Activated naive CD4-positive, alpha-beta T cell (primary cell): ENCODE data around the gene ZNF675.
"Not testable (repeated sequence)": the region's sequence is repeated elsewhere in the genome, so short reads cannot be mapped to it uniquely, and the experiment has no call there.

Experiments used
- DNase-seq, 4 experiments: peaks; one replicate each; lab custom pipeline; 2025; lab: John Stamatoyannopoulos, UW

The ZNF675 gene

GRCh38 chr19:23686621-23687423, at the start of gene ZNF675:
TSS of gene ZNF675 (minus strand) at chr19:23687212. CDS start at chr19:23687033, 179 bp downstream.
- peak; percentile 66 to 78 (median 74) for DNase-seq

DNA sequence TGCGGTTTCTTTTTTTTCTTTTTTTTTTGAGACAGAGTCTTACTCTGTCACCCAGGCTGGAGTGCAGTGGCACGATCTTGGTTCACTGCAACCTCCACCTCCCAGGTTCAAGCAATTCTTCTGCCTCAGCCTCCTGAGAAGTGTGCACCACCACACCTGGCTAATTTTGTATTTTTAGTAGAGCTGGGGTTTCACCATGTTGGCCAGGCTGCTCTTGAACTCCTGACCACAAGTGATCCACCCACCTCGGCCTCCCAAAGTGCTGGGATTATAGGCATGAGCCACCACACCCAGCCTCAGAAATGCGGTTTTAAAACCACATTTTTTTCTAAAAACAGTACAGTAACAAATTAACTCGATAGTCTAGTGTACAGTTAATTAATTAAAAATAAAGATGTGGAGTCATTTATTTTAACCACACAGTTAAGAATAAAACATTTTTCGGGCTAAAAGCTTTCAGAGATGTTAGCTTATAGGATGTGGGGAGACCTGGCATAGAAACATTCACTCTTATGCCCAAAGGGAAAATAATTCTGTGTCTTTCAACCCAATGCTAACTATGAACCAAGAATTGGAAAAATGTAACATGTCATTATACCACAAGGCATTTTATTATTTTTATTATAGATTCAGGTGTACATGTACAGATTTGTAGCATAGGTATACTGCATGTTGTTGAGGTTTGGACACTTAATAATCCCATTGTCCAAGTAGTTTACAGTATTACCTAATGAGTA, 43.9 kb upstream of the ZNF675 start:
- DNase-seq: not testable (repeated sequence)

- not testable (repeated sequence) for DNase-seq
Measured at GRCh38 chr19:23724161-23724560, 37.1 kb upstream of the ZNF675 start.

DNA sequence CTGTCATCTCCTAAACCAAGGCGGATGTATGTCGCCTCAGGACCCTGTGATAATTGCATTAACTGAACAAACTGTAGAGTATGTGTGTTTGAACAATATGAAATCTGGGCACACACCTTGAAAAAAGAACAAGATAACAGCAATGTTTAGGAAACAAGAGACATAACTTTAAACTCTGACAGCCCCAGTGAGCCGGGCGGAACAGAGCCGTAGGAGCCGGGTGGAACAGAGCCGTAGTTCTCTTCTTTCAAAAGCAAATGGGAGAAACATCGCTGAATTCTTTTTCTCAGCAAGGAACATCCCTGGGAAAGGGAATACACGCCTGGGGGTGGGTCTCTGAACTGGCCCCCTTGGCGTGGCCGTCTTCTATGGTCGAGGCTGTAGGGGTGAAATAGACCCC, 31.8 kb upstream of the ZNF675 start:
- no peak for DNase-seq

DNA sequence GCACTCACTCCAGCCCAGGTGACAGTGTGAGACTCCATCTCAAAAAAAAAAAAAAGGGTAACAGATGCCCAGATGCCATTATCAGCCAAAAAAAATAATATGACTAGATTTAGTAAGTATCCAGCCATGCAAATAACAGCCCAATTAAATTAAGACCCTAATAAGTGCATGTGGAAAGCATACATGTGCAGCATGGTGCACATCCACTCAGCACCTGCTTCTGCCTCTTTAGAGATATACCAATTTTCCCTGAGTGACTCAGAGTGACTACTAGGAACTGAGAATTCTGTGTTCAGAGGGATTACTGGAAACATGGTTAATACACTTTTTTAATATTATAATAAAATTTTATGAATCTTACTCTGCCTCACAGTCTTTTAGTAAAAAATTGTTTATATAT, 29.8 kb upstream of the ZNF675 start:
- no peak for DNase-seq

DNA sequence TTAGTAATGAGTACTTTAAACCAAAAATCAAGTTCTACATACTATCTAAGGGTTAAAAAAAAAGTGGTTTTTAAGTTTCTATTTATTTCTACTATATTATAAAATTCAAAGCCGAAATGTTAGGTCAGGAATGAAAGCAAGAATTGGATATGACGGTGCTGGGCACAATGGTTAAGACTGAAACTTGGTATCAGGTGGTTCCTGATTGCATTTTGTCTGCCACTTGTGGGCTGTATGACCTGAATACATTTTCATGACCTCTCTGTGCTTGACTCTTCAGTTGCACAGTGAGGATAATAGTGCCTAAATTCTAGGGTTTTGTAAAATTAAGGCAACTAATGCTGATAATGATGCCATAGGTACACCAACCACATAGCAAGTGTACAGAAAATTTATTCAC, 22.3 kb upstream of the ZNF675 start:
- no peak for DNase-seq

- DNase-seq: no peak
Measured at GRCh38 chr19:23706657-23707056, 19.6 kb upstream of the ZNF675 start.

- DNase-seq: no peak
Measured at GRCh38 chr19:23699521-23699860, 12.5 kb upstream of the ZNF675 start.

DNA sequence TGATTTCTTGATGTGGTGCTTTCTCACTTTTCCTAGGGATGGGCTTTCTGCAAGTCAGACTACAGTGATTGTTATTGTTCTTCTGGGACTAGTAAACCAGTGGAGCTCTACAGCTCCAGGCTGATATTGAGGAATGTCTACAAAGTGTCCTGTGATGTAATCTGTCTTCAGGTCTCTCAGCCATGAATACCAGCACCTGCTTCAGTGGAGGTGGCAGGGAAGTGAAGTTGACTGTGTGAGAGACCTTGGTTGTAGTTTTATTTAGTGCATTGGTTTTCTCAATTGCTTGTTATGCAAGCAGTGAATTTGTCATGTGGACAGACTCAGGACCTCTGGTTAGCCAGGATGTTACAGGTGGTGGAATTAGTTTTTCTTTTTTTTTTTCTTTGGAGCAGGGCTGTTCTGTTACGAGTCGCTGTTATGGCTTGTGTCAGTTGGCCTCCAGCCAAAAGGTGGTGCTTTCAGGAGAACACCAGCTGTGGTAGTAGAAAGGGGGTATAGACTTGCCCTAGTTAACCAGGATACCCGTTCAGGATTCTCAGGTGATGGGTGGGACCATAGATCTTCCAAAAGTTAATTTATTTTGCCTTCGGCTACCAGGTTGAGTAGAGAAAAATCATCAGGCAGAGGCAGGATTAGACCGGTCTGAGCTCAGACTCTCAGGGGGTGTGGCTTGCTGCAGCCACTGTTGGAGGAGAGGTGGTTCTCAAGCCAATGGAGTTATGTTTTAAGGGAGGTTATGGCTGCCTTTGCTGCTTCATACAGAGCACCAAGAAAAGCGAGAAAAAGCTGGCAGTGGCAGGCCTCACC, 11.9 kb upstream of the ZNF675 start:
- no peak for DNase-seq

- not testable (repeated sequence) for DNase-seq
Measured at GRCh38 chr19:23692937-23693336, 5.9 kb upstream of the ZNF675 start.

- DNase-seq: no peak
Measured at GRCh38 chr19:23673132-23673531, 13.9 kb downstream of the ZNF675 start.

DNA sequence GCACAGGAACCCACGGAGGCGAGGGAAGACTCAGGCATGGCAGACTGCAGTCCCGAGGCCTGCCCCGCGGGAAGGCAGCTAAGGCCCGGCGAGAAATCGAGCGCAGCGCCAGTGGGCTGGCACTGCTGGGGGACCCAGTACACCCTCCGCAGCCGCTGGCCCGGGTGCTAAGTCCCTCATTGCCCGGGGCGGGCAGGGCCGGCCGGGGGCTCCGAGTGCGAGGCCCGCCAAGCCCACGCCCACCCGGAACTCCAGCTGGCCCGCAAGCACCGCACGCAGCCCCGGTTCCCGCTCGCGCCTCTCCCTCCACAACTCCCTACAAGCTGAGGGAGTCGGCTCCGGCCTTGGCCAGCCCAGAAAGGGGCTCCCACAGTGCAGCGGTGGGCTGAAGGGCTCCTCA, 18.4 kb downstream of the ZNF675 start:
- not testable (repeated sequence) for DNase-seq

DNA sequence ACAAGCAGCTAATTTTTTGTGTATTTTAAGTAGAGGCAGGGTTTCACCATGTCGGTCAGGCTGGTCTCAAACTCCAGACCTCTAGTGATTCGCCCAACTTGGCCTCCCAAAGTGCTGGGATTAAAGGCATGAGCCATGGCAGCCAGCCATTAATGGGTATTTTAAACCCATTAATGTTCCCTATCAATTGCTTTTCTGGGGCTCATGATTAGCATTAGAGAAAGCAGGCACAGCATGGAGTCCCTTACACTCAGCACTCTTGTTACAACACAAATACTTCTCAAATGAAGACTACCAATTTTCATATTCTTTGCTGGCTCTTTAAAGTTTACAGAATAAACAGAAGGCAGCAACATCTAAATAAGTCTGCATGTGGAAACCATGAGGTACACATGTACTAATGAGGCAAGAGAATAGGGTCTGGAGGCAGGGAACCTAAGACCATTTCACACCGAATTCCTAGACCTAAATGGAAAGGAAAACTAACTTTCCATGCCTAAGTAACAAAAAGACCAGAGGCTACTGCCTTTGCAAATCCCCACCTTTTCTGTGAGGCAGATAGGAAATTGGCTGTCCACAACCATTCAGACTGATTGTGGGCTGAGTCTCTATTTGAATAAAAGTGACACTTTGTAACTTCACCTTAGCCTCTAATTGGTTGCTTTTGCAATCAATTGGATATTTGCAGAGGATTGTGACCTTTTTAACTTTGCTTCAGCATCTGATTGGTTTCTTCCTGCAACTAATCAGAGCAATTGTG, 21.2 kb downstream of the ZNF675 start:
- DNase-seq: no peak

GRCh38 chr19:23649817-23650216, 37.2 kb downstream of the ZNF675 start:
- not testable (repeated sequence) for DNase-seq
